HFFc6 (cell line): ENCODE measurements around the gene SLC15A5. TPM values are rescaled to one million over a fixed set of nuclear protein-coding genes. Genes with fewer than 3 reads are reported as not detected.

ENCODE experiments used
- DNase-seq: peaks from one replicate; pipeline ENCODE4 v3.0.0-alpha.2; 2018
- H3K27ac Mint-ChIP-seq: 2 replicates; pipeline ENCODE4 v1.8.0; 2020; ENCODE audit warnings: mild to moderate bottlenecking, mixed read lengths
- H3K27me3 Mint-ChIP-seq: 2 replicates; pipeline ENCODE4 v1.8.0; 2021; ENCODE audit warnings: mild to moderate bottlenecking, moderate library complexity, mixed read lengths; ENCODE audit not compliant: insufficient read depth
- H3K36me3 Mint-ChIP-seq: 2 replicates; pipeline ENCODE4 v1.8.0; 2021; ENCODE audit warnings: low read depth, mixed read lengths
- H3K4me1 Mint-ChIP-seq: 2 replicates; pipeline ENCODE4 v1.8.0; 2020; ENCODE audit warnings: low read depth, mixed read lengths
- H3K4me3 Mint-ChIP-seq: 2 replicates; pipeline ENCODE4 v1.8.0; 2020; ENCODE audit warnings: mild to moderate bottlenecking, moderate library complexity, mixed read lengths
- H3K9me3 Mint-ChIP-seq: 2 replicates; pipeline ENCODE4 v1.8.0; 2020; ENCODE audit warnings: mild to moderate bottlenecking, mixed read lengths
- total RNA-seq, 6 experiments: library from RNA; stranded (reverse); fragmentation: NEBNext Ultra II Directional; extraction: Animal tissue kit (Norgen Biotek cat#: 25700); gene quantifications; 2 replicates in 1 of 6; 3 replicates in 5 of 6; pipeline ENCODE4 v1.2.3, GENCODE V29; 2021
- TF ChIP-seq, protein P1 (sequence below): fragments of 200-600 bp; sonication (generic); IDR thresholded peaks from 2 replicates; pipeline ENCODE4 v1.5.0; 2021; ENCODE audit warnings: antibody characterized with exemption, mild to moderate bottlenecking

Gene SLC15A5
- total RNA-seq, 6 experiments from 2014 or later = not detected

- no peak for DNase-seq
- H3K4me3 Mint-ChIP-seq = no peak overlapping the region
- peaks cover 6% of the 10 kb centered on the region for H3K27me3 Mint-ChIP-seq
- H3K4me1 Mint-ChIP-seq = no peaks in the 10 kb centered on the region
- H3K27ac Mint-ChIP-seq = no peak overlapping the region
- H3K9me3 Mint-ChIP-seq = no peaks in the 10 kb centered on the region
- TF ChIP-seq, protein P1, sequence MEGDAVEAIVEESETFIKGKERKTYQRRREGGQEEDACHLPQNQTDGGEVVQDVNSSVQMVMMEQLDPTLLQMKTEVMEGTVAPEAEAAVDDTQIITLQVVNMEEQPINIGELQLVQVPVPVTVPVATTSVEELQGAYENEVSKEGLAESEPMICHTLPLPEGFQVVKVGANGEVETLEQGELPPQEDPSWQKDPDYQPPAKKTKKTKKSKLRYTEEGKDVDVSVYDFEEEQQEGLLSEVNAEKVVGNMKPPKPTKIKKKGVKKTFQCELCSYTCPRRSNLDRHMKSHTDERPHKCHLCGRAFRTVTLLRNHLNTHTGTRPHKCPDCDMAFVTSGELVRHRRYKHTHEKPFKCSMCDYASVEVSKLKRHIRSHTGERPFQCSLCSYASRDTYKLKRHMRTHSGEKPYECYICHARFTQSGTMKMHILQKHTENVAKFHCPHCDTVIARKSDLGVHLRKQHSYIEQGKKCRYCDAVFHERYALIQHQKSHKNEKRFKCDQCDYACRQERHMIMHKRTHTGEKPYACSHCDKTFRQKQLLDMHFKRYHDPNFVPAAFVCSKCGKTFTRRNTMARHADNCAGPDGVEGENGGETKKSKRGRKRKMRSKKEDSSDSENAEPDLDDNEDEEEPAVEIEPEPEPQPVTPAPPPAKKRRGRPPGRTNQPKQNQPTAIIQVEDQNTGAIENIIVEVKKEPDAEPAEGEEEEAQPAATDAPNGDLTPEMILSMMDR = no peak
- H3K36me3 Mint-ChIP-seq = no peaks in the 10 kb centered on the region
Measured at GRCh38 chr12:16171348-16171747, 106.1 kb downstream of the SLC15A5 start.

DNA sequence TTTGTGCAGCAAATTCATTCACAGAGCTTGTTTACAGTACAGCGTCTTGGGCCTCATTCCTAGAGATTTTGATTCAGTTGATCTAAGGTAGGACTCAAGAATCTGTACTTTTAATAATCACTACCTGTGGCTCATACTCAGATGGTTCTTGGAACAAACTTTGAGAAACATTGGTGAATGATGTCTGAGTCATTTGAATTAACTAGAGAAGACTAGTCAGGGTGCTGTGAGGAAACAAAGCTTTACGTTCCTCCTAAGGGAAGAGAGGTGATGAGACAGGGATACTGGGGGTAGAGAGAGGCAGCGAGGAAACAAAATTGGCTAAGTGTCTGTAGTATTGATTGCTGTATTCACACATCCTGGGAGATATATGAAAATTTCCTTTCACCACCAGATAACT lies 109.4 kb downstream of the SLC15A5 start:
- no peak overlapping the region for H3K4me3 Mint-ChIP-seq
- no peaks in the 10 kb centered on the region for H3K9me3 Mint-ChIP-seq
- TF ChIP-seq, protein P1 = no peak
- no peak for DNase-seq
- H3K27me3 Mint-ChIP-seq = peaks cover 7% of the 10 kb centered on the region
- no peaks in the 10 kb centered on the region for H3K36me3 Mint-ChIP-seq
- H3K4me1 Mint-ChIP-seq = no peaks in the 10 kb centered on the region
- H3K27ac Mint-ChIP-seq = no peak overlapping the region

DNA sequence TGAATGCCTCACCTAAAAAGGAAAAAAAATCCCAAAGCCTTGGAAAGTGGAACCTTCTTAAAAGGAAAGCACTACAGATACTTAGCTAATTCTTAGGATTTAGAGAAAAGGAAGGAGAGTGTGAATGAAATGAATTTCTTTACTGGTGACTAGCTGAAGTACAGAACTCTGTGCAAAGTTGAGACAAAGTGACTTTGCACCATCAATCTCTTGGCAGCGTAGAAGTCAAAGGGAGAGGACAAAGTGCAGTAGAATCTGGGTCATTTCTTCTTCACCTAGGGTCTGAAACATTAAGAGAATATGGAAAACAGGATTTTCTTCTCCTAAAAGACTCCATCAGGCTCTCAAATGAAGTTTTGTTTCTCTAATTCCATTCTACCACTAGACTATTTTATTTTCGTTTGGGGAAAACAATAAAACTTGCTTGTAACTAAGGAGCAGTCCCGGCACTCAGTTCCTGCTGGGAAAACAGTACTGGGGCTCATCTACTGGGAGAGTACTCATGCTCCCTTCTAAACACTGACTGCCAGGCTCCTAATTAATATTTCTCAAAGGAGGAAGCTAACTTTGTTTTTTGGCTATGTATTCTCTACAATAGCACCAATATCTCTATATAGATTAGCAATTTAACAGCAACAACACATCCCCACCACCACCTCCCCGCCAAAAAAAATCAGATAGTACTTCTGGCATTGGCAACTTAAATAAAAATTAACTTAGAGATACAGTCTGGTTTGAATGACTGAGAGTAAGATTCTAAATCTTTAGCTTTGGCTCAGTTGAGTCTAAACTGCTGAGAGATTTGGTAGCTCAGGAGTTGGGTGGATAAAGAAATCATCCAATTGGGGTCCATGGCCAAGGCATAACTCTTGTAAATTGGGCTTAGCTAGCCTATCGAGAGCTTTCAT lies 110.7 kb downstream of the SLC15A5 start:
- TF ChIP-seq, protein P1 = no peak
- Mint-ChIP-seq H3K4me1 (no peaks in the 10 kb centered on the region), H3K27me3 (peaks cover 7% of the 10 kb centered on the region), H3K9me3 (no peaks in the 10 kb centered on the region), H3K4me3 (no peak overlapping the region), H3K27ac (no peak overlapping the region), H3K36me3 (no peaks in the 10 kb centered on the region)
- DNase-seq = no peak

DNA sequence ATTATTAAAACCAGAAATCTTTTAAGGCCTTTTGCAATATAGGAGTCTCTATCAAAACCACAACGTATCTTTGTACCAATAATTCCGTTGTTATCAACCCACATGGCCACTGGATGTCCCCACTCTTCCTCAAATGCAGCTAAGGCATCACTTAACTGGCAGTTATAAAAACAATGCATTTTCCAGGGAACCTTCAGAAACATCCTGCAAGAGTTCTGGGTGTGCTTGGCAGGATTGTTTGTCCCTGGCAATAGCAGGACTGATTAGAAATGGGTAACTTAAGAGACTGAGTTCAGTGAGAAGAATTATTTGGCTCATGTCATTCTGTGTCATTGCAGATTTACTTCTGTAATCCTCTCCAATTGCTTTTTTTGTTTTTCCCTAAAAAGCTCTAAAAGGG lies 112.0 kb downstream of the SLC15A5 start:
- H3K4me1 Mint-ChIP-seq = no peaks in the 10 kb centered on the region
- no peaks in the 10 kb centered on the region for H3K9me3 Mint-ChIP-seq
- H3K4me3 Mint-ChIP-seq = no peak overlapping the region
- peak; percentile 35 for DNase-seq
- H3K27ac Mint-ChIP-seq = no peak overlapping the region
- TF ChIP-seq, protein P1 = peak; percentile 75
- peaks cover 7% of the 10 kb centered on the region for H3K27me3 Mint-ChIP-seq
- no peaks in the 10 kb centered on the region for H3K36me3 Mint-ChIP-seq

DNA sequence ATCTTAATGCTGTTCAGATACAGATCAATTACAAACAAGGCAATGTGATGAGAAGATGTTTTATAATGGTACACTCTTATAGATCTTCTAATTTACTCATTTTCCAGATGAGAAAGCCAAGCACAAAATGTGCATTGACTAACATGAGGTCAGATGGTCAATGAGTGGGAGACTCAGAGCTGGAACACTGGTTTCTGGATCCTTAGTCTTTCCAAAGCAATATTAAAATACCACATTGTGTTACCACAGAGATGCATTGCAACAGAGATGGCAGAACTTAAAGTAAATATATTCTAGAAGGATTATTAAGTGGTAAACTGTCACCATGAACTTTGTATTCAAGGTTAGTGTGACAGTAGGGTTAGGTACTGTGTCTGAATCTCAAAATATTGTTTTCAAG lies 113.6 kb downstream of the SLC15A5 start:
- Mint-ChIP-seq H3K9me3 (no peaks in the 10 kb centered on the region), H3K4me3 (no peak overlapping the region), H3K27ac (no peak overlapping the region), H3K27me3 (peaks cover 7% of the 10 kb centered on the region), H3K36me3 (no peaks in the 10 kb centered on the region), H3K4me1 (no peaks in the 10 kb centered on the region)
- TF ChIP-seq, protein P1 = no peak
- no peak for DNase-seq
